IMR-90 (cell line): ENCODE results near the gene BEX5.
"Not testable (repeated sequence)": the region's sequence is repeated elsewhere in the genome, so short reads cannot be mapped to it uniquely, and the experiment has no call there.

ENCODE experiments used
- CTCF ChIP-seq: conservative IDR thresholded peaks from 2 replicates; pipeline ENCODE4 v1.5.1; 2012; ENCODE audit warnings: mild to moderate bottlenecking, low read depth, low read length, improper control_type of control experiment
- ELK1 ChIP-seq: fragments of 150-350 bp; IDR thresholded peaks from 2 replicates; pipeline ENCODE4 v1.6.1; 2016; ENCODE audit warnings: low read depth, mild to moderate bottlenecking, low read length, moderate library complexity, borderline replicate concordance
- POLR2A ChIP-seq: IDR thresholded peaks from 2 replicates; pipeline ENCODE4 v1.6.1; 2012; ENCODE audit warnings: mild to moderate bottlenecking, low read depth, low read length
- SMC3 ChIP-seq: fragments of 150-350 bp; IDR thresholded peaks from 2 replicates; pipeline ENCODE4 v1.6.1; 2016; ENCODE audit warnings: low read depth, mild to moderate bottlenecking, antibody characterized with exemption, low read length, moderate library complexity

GRCh38 chrX:102126080-102126818, 29.5 kb downstream of the BEX5 start:
- not testable (repeated sequence) for TF ChIP-seq CTCF, POLR2A, ELK1, SMC3
